ENCODE data around the gene BICC1. TPM values are rescaled to one million over a fixed set of nuclear protein-coding genes. Genes with fewer than 3 reads are reported as not detected.

The BICC1 gene
- total and polyA plus RNA-seq, 2 of the 8 experiments (the other 6 are each of a cell fraction or from before 2014, with no cell fraction given): 0.20 to 0.73 TPM

DNA sequence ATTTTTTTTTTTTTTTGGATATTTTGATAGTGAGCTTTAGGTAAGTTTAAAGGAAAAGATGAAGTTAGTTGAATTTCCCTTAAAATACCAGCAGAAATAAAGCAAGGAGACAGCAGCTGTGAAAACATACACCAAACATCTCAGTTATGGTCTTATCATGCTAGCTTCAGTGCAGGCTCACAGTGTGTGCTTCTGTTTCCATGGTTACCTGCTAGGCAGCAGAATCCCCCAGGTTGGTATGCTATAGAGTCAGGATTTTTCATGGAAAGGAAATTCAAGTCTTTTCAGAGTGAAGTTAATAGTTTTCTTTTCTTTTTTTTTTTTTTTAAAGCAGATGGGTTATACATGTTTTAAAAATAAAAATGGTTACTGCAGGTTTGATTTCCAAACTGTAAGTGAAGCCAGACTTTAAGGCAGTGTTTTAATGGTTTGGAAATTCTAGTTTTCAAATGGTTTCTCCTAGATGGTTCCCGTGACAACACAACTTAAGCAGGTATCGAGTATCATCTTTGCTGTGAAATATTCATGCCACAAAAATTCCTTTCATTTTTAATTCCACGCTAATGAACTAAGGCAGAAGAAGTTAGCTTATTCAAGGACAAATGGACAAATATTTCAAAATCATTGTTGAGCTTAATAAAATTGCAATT lies 230.9 kb downstream of the BICC1 start:
- Histone ChIP-seq H3K9me3 (ENCODE audit: insufficient read depth in 2 of 2, low read depth in 1 of 2, low read length in 1 of 2) (no peaks in the 10 kb centered on the region), H3K79me2 (ENCODE audit: control insufficient read depth in 1 of 2, insufficient read depth in 2 of 2, low read length in 2 of 2) (no peaks in the 10 kb centered on the region), H3K27me3 (replicated peaks in 1 of 4; ENCODE audit: control insufficient read depth in 3 of 4, extremely low read depth in 1 of 4, insufficient read depth in 3 of 4, low read length in 3 of 4) (no peaks in the 10 kb centered on the region), H4K20me1 (replicated peaks in 1 of 2; ENCODE audit: control insufficient read depth in 1 of 2, insufficient read depth in 2 of 2, low read length in 2 of 2) (no peaks in the 10 kb centered on the region), H2BK20ac (ENCODE audit: low read length) (no peak overlapping the region), H3K23ac (ENCODE audit: insufficient read length) (no peak overlapping the region), H3K14ac (ENCODE audit: insufficient read length) (no peak overlapping the region), H3K9ac (replicated peaks in 1 of 4; ENCODE audit: extremely low read depth in 1 of 4, low read depth in 3 of 4, low read length in 3 of 4) (no peak overlapping the region), H3K18ac (ENCODE audit: extremely low read depth, low read length) (no peak overlapping the region), H3K36me3 (ENCODE audit: control insufficient read depth in 2 of 4, insufficient read depth in 4 of 4, low read length in 3 of 4) (no peaks in the 10 kb centered on the region), H3K27ac (ENCODE audit: low read depth, low read length) (no peak overlapping the region), H4K5ac (ENCODE audit: insufficient read length, low read depth, low read length) (no peak overlapping the region), H3K4me2 (ENCODE audit: insufficient read depth in 1 of 2, low read depth in 2 of 2, low read length in 2 of 2) (no peak overlapping the region), H2AK5ac (ENCODE audit: low read depth, low read length) (no peak overlapping the region), H4K91ac (replicated peaks; ENCODE audit: insufficient read length, low read length) (no peak overlapping the region), H3K79me1 (ENCODE audit: low read depth, low read length) (no peaks in the 10 kb centered on the region), H3K4ac (replicated peaks; ENCODE audit: insufficient read length, low read depth, low read length) (no peak overlapping the region), H3K4me1 (replicated peaks in 1 of 4; ENCODE audit: control insufficient read depth in 3 of 4, insufficient read depth in 4 of 4, low read length in 3 of 4) (peaks cover 0 to 4% (median 2%) of the 10 kb centered on the region in 4 experiments; a peak in 4 of 7 replicates), H4K8ac (ENCODE audit: extremely low read depth, insufficient read depth, low read length) (no peak overlapping the region), H2BK15ac (ENCODE audit: low read length) (no peak overlapping the region), H3K4me3 (ENCODE audit: extremely low read depth in 1 of 4, insufficient read depth in 2 of 4, low read depth in 3 of 4, low read length in 4 of 4) (no peak overlapping the region), H2AFZ (ENCODE audit: low read length) (no peak overlapping the region), H2BK12ac (ENCODE audit: low read depth, low read length) (no peak overlapping the region), H2BK5ac (ENCODE audit: low read depth, low read length) (no peak overlapping the region), H3K56ac (replicated peaks; ENCODE audit: insufficient read length, low read depth, low read length) (no peak overlapping the region), H3K23me2 (ENCODE audit: low read depth, low read length) (no peaks in the 10 kb centered on the region), H2BK120ac (replicated peaks; ENCODE audit: low read depth, low read length) (no peak overlapping the region)
- 84% methylated on average over 3 of the region's 3 CpGs; no CpG with 5 or more reads in 1 of the 2 experiments for WGBS, 2 experiments (ENCODE audit: extremely low coverage in 1 of 2, insufficient coverage in 1 of 2, insufficient read length in 1 of 2, insufficient replicate concordance in 2 of 2, low coverage in 1 of 2, low lambda C conversion rate in 2 of 2, missing lambda C conversion rate in 1 of 2)
- POLR2A ChIA-PET (ENCODE audit: partially characterized antibody): no interaction called here
- CTCF ChIA-PET (ENCODE audit: partially characterized antibody): interaction anchor here (0.6 to 1.8 kb wide), 4 partner anchors 17 to 209 kb away, joined by 3 to 4 read pairs (median 4); no protein-coding TSS in a partner anchor
- no peak for TF ChIP-seq HDAC6 (IDR thresholded peaks at IDR 0.05; ENCODE audit: low read depth, low read length)
- no peak for TF ChIP-seq BCL11A (IDR thresholded peaks at IDR 0.05; ENCODE audit: low read depth in 2 of 2, low read length in 2 of 2)
- TF ChIP-seq JUN (IDR thresholded peaks at IDR 0.05; ENCODE audit: low read depth, low read length): no peak
- DNase-seq (ENCODE audit: low read depth in 1 of 2, low spot score in 2 of 2) (no peak), FAIRE-seq (no peak)
